HL-60 (cell line): ENCODE measurements around the gene PRKD1.

Experiments
- DNase-seq, 2 experiments: peaks; one replicate each; pipeline ENCODE4 v3.0.0-alpha.2; 2010 to 2020; ENCODE audit warnings: low read depth in 1 of 2, low spot score in 1 of 2
- H3K27ac ChIP-seq: fragments of 250-450 bp; sonication (Bioruptor Pico); replicated peaks from 2 replicates; pipeline ENCODE4 v1.5.1; 2020; ENCODE audit warnings: mild to moderate bottlenecking, moderate library complexity
- H3K27me3 ChIP-seq: fragments of 250-450 bp; sonication (Bioruptor Pico); 2 replicates; pipeline ENCODE4 v1.5.1; 2021; ENCODE audit warnings: mild to moderate bottlenecking, moderate library complexity; ENCODE audit not compliant: insufficient read depth, poor library complexity, severe bottlenecking
- H3K4me3 ChIP-seq: replicated peaks from 2 replicates; pipeline ENCODE4 v1.5.1; 2011; ENCODE audit warnings: mild to moderate bottlenecking, control low read depth, low read length; ENCODE audit not compliant: insufficient read depth
- GABPA ChIP-seq: IDR thresholded peaks from 2 replicates; pipeline ENCODE4 v1.6.1; 2012; ENCODE audit warnings: low read depth
- POLR2AphosphoS5 ChIP-seq: IDR thresholded peaks from 2 replicates; pipeline ENCODE4 v1.6.1; 2012; ENCODE audit warnings: low read depth
- REST ChIP-seq: IDR thresholded peaks from 2 replicates; pipeline ENCODE4 v1.6.1; 2012; ENCODE audit warnings: low read depth; ENCODE audit not compliant: insufficient replicate concordance
- SPI1 ChIP-seq: IDR thresholded peaks from 2 replicates; pipeline ENCODE4 v1.6.1; 2012; ENCODE audit warnings: low read depth, mild to moderate bottlenecking, borderline replicate concordance
- TF ChIP-seq, protein P1 (sequence below): IDR thresholded peaks from one replicate; pipeline ENCODE4 v1.5.1; 2011; ENCODE audit warnings: low read length, control low read depth, inconsistent platforms; ENCODE audit not compliant: insufficient read depth

The PRKD1 gene

GRCh38 chr14:29601616-29602015, 326.0 kb downstream of the PRKD1 start:
- no peaks in the 10 kb centered on the region for H3K27me3 ChIP-seq
- TF ChIP-seq POLR2AphosphoS5 (no peak), SPI1 (no peak), GABPA (no peak), REST (no peak)
- TF ChIP-seq, protein P1, sequence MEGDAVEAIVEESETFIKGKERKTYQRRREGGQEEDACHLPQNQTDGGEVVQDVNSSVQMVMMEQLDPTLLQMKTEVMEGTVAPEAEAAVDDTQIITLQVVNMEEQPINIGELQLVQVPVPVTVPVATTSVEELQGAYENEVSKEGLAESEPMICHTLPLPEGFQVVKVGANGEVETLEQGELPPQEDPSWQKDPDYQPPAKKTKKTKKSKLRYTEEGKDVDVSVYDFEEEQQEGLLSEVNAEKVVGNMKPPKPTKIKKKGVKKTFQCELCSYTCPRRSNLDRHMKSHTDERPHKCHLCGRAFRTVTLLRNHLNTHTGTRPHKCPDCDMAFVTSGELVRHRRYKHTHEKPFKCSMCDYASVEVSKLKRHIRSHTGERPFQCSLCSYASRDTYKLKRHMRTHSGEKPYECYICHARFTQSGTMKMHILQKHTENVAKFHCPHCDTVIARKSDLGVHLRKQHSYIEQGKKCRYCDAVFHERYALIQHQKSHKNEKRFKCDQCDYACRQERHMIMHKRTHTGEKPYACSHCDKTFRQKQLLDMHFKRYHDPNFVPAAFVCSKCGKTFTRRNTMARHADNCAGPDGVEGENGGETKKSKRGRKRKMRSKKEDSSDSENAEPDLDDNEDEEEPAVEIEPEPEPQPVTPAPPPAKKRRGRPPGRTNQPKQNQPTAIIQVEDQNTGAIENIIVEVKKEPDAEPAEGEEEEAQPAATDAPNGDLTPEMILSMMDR = no peak
- no peak overlapping the region for H3K4me3 ChIP-seq
- no peak overlapping the region for H3K27ac ChIP-seq
- no peak for DNase-seq

DNA sequence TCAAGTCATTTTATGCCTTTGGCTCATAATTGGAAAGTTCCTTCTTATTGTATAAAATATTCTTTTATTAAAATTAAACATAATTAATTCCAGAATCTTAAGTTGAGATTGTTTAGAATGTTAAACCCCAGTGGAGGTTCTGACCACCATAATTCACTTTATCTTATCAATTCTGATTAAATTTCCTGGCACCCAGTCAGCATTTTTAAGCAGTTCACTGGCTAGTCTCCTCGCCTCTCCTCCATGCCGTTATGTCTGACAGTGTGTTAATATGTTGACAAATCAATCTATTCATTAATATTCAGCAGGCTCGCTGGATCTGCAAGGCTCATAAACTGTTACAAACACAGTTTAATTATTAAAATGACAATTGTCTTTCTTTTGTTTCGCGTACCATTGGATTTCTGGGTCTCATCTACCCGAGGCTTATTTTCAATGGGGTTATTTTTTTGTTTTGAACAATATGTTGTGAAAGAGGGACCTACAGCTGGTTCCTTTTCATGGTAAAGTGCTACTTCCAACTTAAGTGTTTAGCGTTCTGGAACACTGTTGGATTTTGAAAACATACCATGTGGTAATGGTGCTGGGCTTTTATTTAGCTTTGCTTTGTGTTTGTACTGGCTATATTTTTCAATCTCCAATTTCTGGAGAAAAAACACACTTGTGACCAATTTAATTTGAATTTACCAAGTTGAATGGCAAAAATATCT, 339.7 kb downstream of the PRKD1 start:
- no peaks in the 10 kb centered on the region for H3K27me3 ChIP-seq
- no peak overlapping the region for H3K4me3 ChIP-seq
- no peak overlapping the region for H3K27ac ChIP-seq
- TF ChIP-seq POLR2AphosphoS5 = no peak
- DNase-seq = no peak

DNA sequence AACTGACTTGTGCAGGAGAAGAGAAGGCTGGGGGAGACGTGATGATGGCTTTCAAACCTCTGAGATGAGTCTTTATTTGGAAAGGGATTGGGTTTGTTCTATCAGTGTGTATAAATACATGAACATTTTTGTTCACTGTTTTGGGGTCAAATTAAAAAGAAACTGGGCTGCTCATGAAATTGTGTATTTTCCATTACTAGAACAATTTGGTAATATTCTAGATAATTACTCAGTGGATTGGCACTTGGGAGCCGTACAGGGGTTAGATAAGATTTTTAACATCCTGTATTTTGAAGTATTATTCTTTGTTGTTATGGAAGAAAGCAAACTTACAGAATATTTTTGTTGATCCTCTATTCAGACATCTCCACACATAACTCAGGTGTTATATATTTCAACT, 340.6 kb downstream of the PRKD1 start:
- Histone ChIP-seq H3K27me3 (no peaks in the 10 kb centered on the region), H3K4me3 (no peak overlapping the region), H3K27ac (no peak overlapping the region)
- TF ChIP-seq, protein P1 = no peak
- no peak for TF ChIP-seq GABPA
- no peak for TF ChIP-seq POLR2AphosphoS5
- no peak for TF ChIP-seq SPI1
- TF ChIP-seq REST = no peak
- DNase-seq = no peak

DNA sequence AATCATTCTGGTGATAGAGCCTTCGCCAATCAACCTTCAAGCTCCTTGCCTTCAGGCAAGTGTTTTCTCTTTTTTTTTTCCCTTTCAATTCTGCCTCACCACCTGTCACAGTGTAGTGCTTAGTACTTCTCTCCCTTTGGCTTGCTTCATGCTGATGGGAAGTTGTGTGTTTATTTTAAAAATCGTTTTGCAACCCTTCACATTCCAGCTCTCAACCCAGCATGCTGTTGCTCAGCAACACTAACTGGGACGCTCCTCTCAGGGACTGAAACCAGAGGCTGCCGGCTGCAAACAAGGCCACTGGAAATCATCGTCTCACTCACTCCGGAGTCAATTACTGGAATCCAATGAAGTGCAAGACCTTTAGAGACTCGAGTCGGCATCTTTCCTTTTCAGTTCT, 342.7 kb downstream of the PRKD1 start:
- H3K27me3 ChIP-seq = no peaks in the 10 kb centered on the region
- no peak for DNase-seq
- no peak for TF ChIP-seq GABPA
- TF ChIP-seq POLR2AphosphoS5 = no peak
- no peak for TF ChIP-seq REST
- no peak for TF ChIP-seq SPI1
- TF ChIP-seq, protein P1 = no peak

More for the DNA sequence above, 342.7 kb downstream of the PRKD1 start:
- no peak overlapping the region for H3K27ac ChIP-seq
- no peak overlapping the region for H3K4me3 ChIP-seq
